ENCODE data around the gene CHST2. TPM values are rescaled to one million over a fixed set of nuclear protein-coding genes. Genes with fewer than 3 reads are reported as not detected.

The CHST2 gene
- total and polyA plus RNA-seq, 8 donors: 6.1 to 149 (median 115) TPM

- H3K27ac ChIP-seq: no peak overlapping the region
- no peaks in the 10 kb centered on the region for H3K27me3 ChIP-seq
- H3K9me3 ChIP-seq: peaks cover 0 to 23% of the 10 kb centered on the region in 2 donors
- H3K4me1 ChIP-seq: no peaks in the 10 kb centered on the region
- TF ChIP-seq CTCF (IDR thresholded peaks at IDR 0.05): no peak
- intact Hi-C loops (cut with DNase I): no loop called here
- no peaks in the 10 kb centered on the region for H3K36me3 ChIP-seq
- ATAC-seq (no peak), DNase-seq (no peak)
- no peak overlapping the region for H3K4me3 ChIP-seq
These were observed 19.1 kb upstream of the CHST2 start for GRCh38 chr3:143100451-143100850.

GRCh38 chr3:143101792-143102381 is 17.7 kb upstream of the CHST2 start:
- DNase-seq (no peak), ATAC-seq (no peak)
- intact Hi-C loops (cut with DNase I): no loop called here
- TF ChIP-seq CTCF (IDR thresholded peaks at IDR 0.05): no peak
- H3K27me3 ChIP-seq: no peaks in the 10 kb centered on the region
- H3K9me3 ChIP-seq: peaks cover 0 to 37% of the 10 kb centered on the region in 2 donors
- no peaks in the 10 kb centered on the region for H3K36me3 ChIP-seq
- no peak overlapping the region for H3K4me3 ChIP-seq
- H3K27ac ChIP-seq: no peak overlapping the region
- no peaks in the 10 kb centered on the region for H3K4me1 ChIP-seq

- TF ChIP-seq CTCF (IDR thresholded peaks at IDR 0.05): no peak
- Histone ChIP-seq H3K4me1 (no peaks in the 10 kb centered on the region), H3K4me3 (no peak overlapping the region), H3K27ac (no peak overlapping the region), H3K27me3 (no peaks in the 10 kb centered on the region), H3K9me3 (peaks cover 0 to 39% of the 10 kb centered on the region in 2 donors), H3K36me3 (no peaks in the 10 kb centered on the region)
- intact Hi-C loops (cut with DNase I): no loop called here
- ATAC-seq: no peak
- DNase-seq: no peak
These were observed 15.9 kb upstream of the CHST2 start for GRCh38 chr3:143103652-143104051.

GRCh38 chr3:143105170-143105569 is 14.4 kb upstream of the CHST2 start:
- intact Hi-C loops (cut with DNase I): no loop called here
- Histone ChIP-seq H3K27me3 (no peaks in the 10 kb centered on the region), H3K27ac (no peak overlapping the region), H3K9me3 (peaks cover 0 to 39% of the 10 kb centered on the region in 2 donors), H3K4me1 (no peaks in the 10 kb centered on the region), H3K4me3 (no peak overlapping the region), H3K36me3 (no peaks in the 10 kb centered on the region)
- ATAC-seq (no peak), DNase-seq (no peak)
- TF ChIP-seq CTCF (IDR thresholded peaks at IDR 0.05): no peak

GRCh38 chr3:143109861-143110260 is 9.7 kb upstream of the CHST2 start:
- no peak overlapping the region for H3K27ac ChIP-seq
- H3K9me3 ChIP-seq: peaks cover 0 to 22% of the 10 kb centered on the region in 2 donors
- H3K36me3 ChIP-seq: no peaks in the 10 kb centered on the region
- DNase-seq (peak in 1 of 4 donors; percentile 37), ATAC-seq (no peak)
- H3K4me3 ChIP-seq: no peak overlapping the region
- no peaks in the 10 kb centered on the region for H3K27me3 ChIP-seq
- intact Hi-C loops (cut with DNase I): no loop called here
- no peak for TF ChIP-seq CTCF (IDR thresholded peaks at IDR 0.05)
- no peaks in the 10 kb centered on the region for H3K4me1 ChIP-seq

All from left lung (tissue), 10 donors.